ENCODE results near the gene POPDC3. TPM values are rescaled to one million over a fixed set of nuclear protein-coding genes. Genes with fewer than 3 reads are reported as not detected.

The POPDC3 gene
- total RNA-seq, 1 experiment from 2014 or later: 3.8 TPM

GRCh38 chr6:105108631-105109262, 71.1 kb downstream of the POPDC3 start:
- Mint-ChIP-seq H3K4me3 (ENCODE audit: low read depth, unreplicated experiment) (no peak overlapping the region), H3K4me1 (ENCODE audit: low read depth, unreplicated experiment) (no peaks in the 10 kb centered on the region), H3K27me3 (ENCODE audit: unreplicated experiment) (no peaks in the 10 kb centered on the region), H3K27ac (ENCODE audit: unreplicated experiment) (no peak overlapping the region), H3K36me3 (ENCODE audit: insufficient read depth, unreplicated experiment) (no peaks in the 10 kb centered on the region), H3K9me3 (ENCODE audit: low read depth, unreplicated experiment) (no peaks in the 10 kb centered on the region)
- DNase-seq: no peak
- CTCF ChIA-PET: interaction anchor here (0.5 kb wide), 1 partner anchor 108 kb away, joined by 4 read pairs; no protein-coding TSS in a partner anchor
- TF ChIP-seq, protein P1, sequence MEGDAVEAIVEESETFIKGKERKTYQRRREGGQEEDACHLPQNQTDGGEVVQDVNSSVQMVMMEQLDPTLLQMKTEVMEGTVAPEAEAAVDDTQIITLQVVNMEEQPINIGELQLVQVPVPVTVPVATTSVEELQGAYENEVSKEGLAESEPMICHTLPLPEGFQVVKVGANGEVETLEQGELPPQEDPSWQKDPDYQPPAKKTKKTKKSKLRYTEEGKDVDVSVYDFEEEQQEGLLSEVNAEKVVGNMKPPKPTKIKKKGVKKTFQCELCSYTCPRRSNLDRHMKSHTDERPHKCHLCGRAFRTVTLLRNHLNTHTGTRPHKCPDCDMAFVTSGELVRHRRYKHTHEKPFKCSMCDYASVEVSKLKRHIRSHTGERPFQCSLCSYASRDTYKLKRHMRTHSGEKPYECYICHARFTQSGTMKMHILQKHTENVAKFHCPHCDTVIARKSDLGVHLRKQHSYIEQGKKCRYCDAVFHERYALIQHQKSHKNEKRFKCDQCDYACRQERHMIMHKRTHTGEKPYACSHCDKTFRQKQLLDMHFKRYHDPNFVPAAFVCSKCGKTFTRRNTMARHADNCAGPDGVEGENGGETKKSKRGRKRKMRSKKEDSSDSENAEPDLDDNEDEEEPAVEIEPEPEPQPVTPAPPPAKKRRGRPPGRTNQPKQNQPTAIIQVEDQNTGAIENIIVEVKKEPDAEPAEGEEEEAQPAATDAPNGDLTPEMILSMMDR (IDR thresholded peaks at IDR 0.05; ENCODE audit: unreplicated experiment): no peak
- intact Hi-C loops (cut with micrococcal nuclease; ENCODE audit: unreplicated experiment): no loop called here
- BruUV-seq (replicated peaks): no TSS peak

Other genes with a start within 250 kb of the POPDC3 start
- gene LIN28B, start 222.9 kb downstream of the POPDC3 start, total RNA-seq (2022): not detected in 2 replicates
- gene PREP, start 223.1 kb upstream of the POPDC3 start, total RNA-seq (2022): 62.4 and 70.4 TPM in 2 replicates

All from Calu3 (cell line).